CD4-positive, alpha-beta T cell treated with Interleukin-17A for 4 hours (primary cell): Measurements from ENCODE around the gene BPTF.
"Not testable (repeated sequence)": the region's sequence is repeated elsewhere in the genome, so short reads cannot be mapped to it uniquely, and the experiment has no call there.

Experiments used
- DNase-seq: peaks from one replicate; pipeline ENCODE4 v3.0.0-alpha.2; 2020; ENCODE audit warnings: mixed read lengths

BPTF gene

GRCh38 chr17:67833946-67834631 is 8.8 kb downstream of the BPTF start:
- DNase-seq: no peak

GRCh38 chr17:67834634-67835033 is 9.3 kb downstream of the BPTF start:
- no peak for DNase-seq

GRCh38 chr17:67836205-67836987 is 11.1 kb downstream of the BPTF start:
- no peak for DNase-seq

- no peak for DNase-seq
Measured at GRCh38 chr17:67837965-67838364, 12.7 kb downstream of the BPTF start.

- DNase-seq: no peak
Measured at GRCh38 chr17:67838538-67838937, 13.2 kb downstream of the BPTF start.

- DNase-seq: no peak
Measured at GRCh38 chr17:67841992-67842391, 16.7 kb downstream of the BPTF start.

- no peak for DNase-seq
Measured at GRCh38 chr17:67842648-67843047, 17.3 kb downstream of the BPTF start.

- DNase-seq: no peak
Measured at GRCh38 chr17:67845374-67845773, 20.1 kb downstream of the BPTF start.

- not testable (repeated sequence) for DNase-seq
Measured at GRCh38 chr17:67848189-67848588, 22.9 kb downstream of the BPTF start.

GRCh38 chr17:67848846-67849245 is 23.5 kb downstream of the BPTF start:
- DNase-seq: not testable (repeated sequence)

- DNase-seq: no peak
Measured at GRCh38 chr17:67850991-67851631, 25.8 kb downstream of the BPTF start.

GRCh38 chr17:67853703-67854102 is 28.4 kb downstream of the BPTF start:
- DNase-seq: no peak

GRCh38 chr17:67854378-67854777 is 29.1 kb downstream of the BPTF start:
- no peak for DNase-seq

- DNase-seq: no peak
Measured at GRCh38 chr17:67855504-67856324, 30.4 kb downstream of the BPTF start.

- not testable (repeated sequence) for DNase-seq
Measured at GRCh38 chr17:67856402-67856801, 31.1 kb downstream of the BPTF start.

- DNase-seq: no peak
Measured at GRCh38 chr17:67862614-67863217, 37.4 kb downstream of the BPTF start.

GRCh38 chr17:67863624-67864247 is 38.4 kb downstream of the BPTF start:
- no peak for DNase-seq

GRCh38 chr17:67865438-67865837 is 40.1 kb downstream of the BPTF start:
- DNase-seq: no peak

GRCh38 chr17:67867591-67867990 is 42.3 kb downstream of the BPTF start:
- no peak for DNase-seq

GRCh38 chr17:67868176-67868575 is 42.9 kb downstream of the BPTF start:
- no peak for DNase-seq

- DNase-seq: no peak
Measured at GRCh38 chr17:67879662-67880061, 54.4 kb downstream of the BPTF start.

- DNase-seq: no peak
Measured at GRCh38 chr17:67881083-67881482, 55.8 kb downstream of the BPTF start.
